Neuronal stem cell (in vitro differentiated cells): Measurements from ENCODE around the gene MASP2.

Experiments
- DNase-seq: peaks from one replicate; pipeline ENCODE4 v3.0.0-alpha.2; 2013; ENCODE audit warnings: low spot score
- H2AFZ ChIP-seq: one replicate; pipeline ENCODE4 v1.6.1; 2013; ENCODE audit warnings: mild to moderate bottlenecking, low read length, inconsistent platforms
- H2AK5ac ChIP-seq: 2 replicates; pipeline ENCODE4 v1.6.1; 2013; ENCODE audit warnings: low read depth, mild to moderate bottlenecking, inconsistent platforms, low read length, moderate library complexity, mixed read lengths
- H2BK120ac ChIP-seq: 2 replicates; pipeline ENCODE4 v1.6.1; 2013; ENCODE audit warnings: low read depth, mild to moderate bottlenecking, inconsistent platforms, low read length, moderate library complexity, mixed read lengths
- H2BK12ac ChIP-seq: one replicate; pipeline ENCODE4 v1.6.1; 2013; ENCODE audit warnings: low read length, inconsistent platforms
- H2BK15ac ChIP-seq: 2 replicates; pipeline ENCODE4 v1.6.1; 2013; ENCODE audit warnings: mild to moderate bottlenecking, low read length, inconsistent platforms, mixed read lengths
- H2BK5ac ChIP-seq: one replicate; pipeline ENCODE4 v1.6.1; 2013; ENCODE audit warnings: inconsistent platforms, mild to moderate bottlenecking, low read length, moderate library complexity
- H3K14ac ChIP-seq: one replicate; pipeline ENCODE4 v1.6.1; 2013; ENCODE audit warnings: low read length, inconsistent platforms
- H3K18ac ChIP-seq: 2 replicates; pipeline ENCODE4 v1.6.1; 2013; ENCODE audit warnings: low read length, inconsistent platforms
- H3K23ac ChIP-seq: 2 replicates; pipeline ENCODE4 v1.6.1; 2013; ENCODE audit warnings: low read depth, mild to moderate bottlenecking, mixed read lengths, low read length, inconsistent platforms; ENCODE audit not compliant: poor library complexity
- H3K27ac ChIP-seq: replicated peaks from 3 replicates; pipeline ENCODE4 v1.5.1; 2013; ENCODE audit warnings: low read length, inconsistent platforms
- H3K27me3 ChIP-seq, 3 experiments: 2 replicates each; pipeline ENCODE4 v1.6.1; 2013; ENCODE audit warnings: low read length in 3 of 3, mild to moderate bottlenecking in 2 of 3, inconsistent platforms in 1 of 3, low read depth in 1 of 3, mixed read lengths in 1 of 3, moderate library complexity in 1 of 3; ENCODE audit not compliant: control insufficient read depth in 3 of 3, insufficient read depth in 3 of 3
- H3K36me3 ChIP-seq, 2 donors: replicated peaks in 1 of 2; 2 replicates each; pipeline ENCODE4 v1.6.1; 2013; ENCODE audit warnings: low read length in 2 of 2; ENCODE audit not compliant: control insufficient read depth in 2 of 2, insufficient read depth in 2 of 2
- H3K4ac ChIP-seq: 2 replicates; pipeline ENCODE4 v1.6.1; 2013; ENCODE audit warnings: inconsistent platforms, mild to moderate bottlenecking, low read length, moderate library complexity
- H3K4me1 ChIP-seq, 2 donors: 1 replicate in 1 of 2; 2 replicates in 1 of 2; pipeline ENCODE4 v1.6.1; 2013; ENCODE audit warnings: low read length in 2 of 2, low read depth in 1 of 2; ENCODE audit not compliant: control insufficient read depth in 2 of 2, insufficient read depth in 1 of 2
- H3K4me2 ChIP-seq: one replicate; pipeline ENCODE4 v1.6.1; 2013; ENCODE audit warnings: mild to moderate bottlenecking, low read length, inconsistent platforms; ENCODE audit not compliant: insufficient read depth, poor library complexity, severe bottlenecking
- H3K4me3 ChIP-seq, 2 donors: 2 replicates each; pipeline ENCODE4 v1.5.1; 2013; ENCODE audit warnings: low read length in 2 of 2, mild to moderate bottlenecking in 2 of 2, inconsistent platforms in 1 of 2, moderate library complexity in 1 of 2
- H3K79me1 ChIP-seq: one replicate; pipeline ENCODE4 v1.6.1; 2013; ENCODE audit warnings: low read depth, mild to moderate bottlenecking, inconsistent platforms, low read length, moderate library complexity
- H3K9ac ChIP-seq: one replicate; pipeline ENCODE4 v1.6.1; 2013; ENCODE audit warnings: mild to moderate bottlenecking, low read depth, low read length, inconsistent platforms; ENCODE audit not compliant: poor library complexity
- H3K9me3 ChIP-seq, 2 donors: replicated peaks in 1 of 2; 2 replicates each; pipeline versions ENCODE3 to v1.6.1; 2013; ENCODE audit warnings: low read length in 2 of 2, mild to moderate bottlenecking in 2 of 2, inconsistent platforms in 1 of 2, low read depth in 1 of 2, mixed read lengths in 1 of 2, moderate library complexity in 1 of 2; ENCODE audit not compliant: control insufficient read depth in 2 of 2, insufficient read depth in 1 of 2
- H4K8ac ChIP-seq: one replicate; pipeline ENCODE4 v1.6.1; 2013; ENCODE audit warnings: low read depth, mild to moderate bottlenecking, inconsistent platforms, low read length, moderate library complexity
- H4K91ac ChIP-seq: one replicate; pipeline ENCODE4 v1.6.1; 2013; ENCODE audit warnings: low read length, low read depth, mild to moderate bottlenecking, inconsistent platforms; ENCODE audit not compliant: poor library complexity
- WGBS, 2 donors: extraction: QIAGEN DNeasy Blood & Tissue Kit; methylation state at CpG; one replicate each; pipeline ENCODE4 v1.1.7; 2013; ENCODE audit warnings: missing lambda C conversion rate in 2 of 2, mixed read lengths in 1 of 2; ENCODE audit not compliant: insufficient read length in 2 of 2, insufficient replicate concordance in 1 of 2; ENCODE audit errors: extremely low coverage in 2 of 2; 5-methylcytosine and 5-hydroxymethylcytosine counted together

The MASP2 gene

DNA sequence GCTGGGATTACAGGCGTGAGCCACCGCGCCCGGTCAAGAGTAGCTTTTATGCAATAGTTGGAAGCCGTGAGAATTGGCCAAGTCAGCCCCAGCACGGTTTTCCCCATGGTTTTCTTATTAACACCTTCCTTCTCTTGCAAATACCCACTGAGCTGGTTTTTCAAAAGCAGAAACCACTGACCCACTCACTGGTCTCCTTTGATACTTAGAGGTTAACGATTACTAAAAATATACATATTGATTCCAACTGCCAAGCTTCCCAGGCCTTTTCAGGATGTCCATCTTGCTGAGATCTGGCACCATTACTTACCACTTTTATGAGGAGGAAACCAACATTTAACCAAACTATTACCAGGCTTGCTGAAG lies 60.5 kb downstream of the MASP2 start:
- Histone ChIP-seq H3K27me3 (peaks cover 0 to 3% (median 0%) of the 10 kb centered on the region in 3 experiments), H2BK5ac (no peak overlapping the region), H3K79me1 (no peaks in the 10 kb centered on the region), H3K4ac (no peak overlapping the region), H4K8ac (no peak overlapping the region), H3K14ac (no peak overlapping the region), H2AFZ (no peak overlapping the region), H4K91ac (no peak overlapping the region), H2BK15ac (no peak overlapping the region), H3K18ac (no peak overlapping the region), H3K23ac (no peak overlapping the region), H2BK12ac (no peak overlapping the region), H3K4me1 (peaks cover 2 to 10% of the 10 kb centered on the region in 2 donors), H3K4me3 (no peak overlapping the region), H3K27ac (no peak overlapping the region), H3K9me3 (no peaks in the 10 kb centered on the region), H3K36me3 (no peaks in the 10 kb centered on the region), H3K9ac (no peak overlapping the region), H2AK5ac (no peak overlapping the region), H3K4me2 (no peak overlapping the region), H2BK120ac (no peak overlapping the region)
- DNase-seq = no peak
- no CpG with 5 or more reads among the region's 7 CpGs for WGBS, 2 donors

- H3K36me3 ChIP-seq = no peaks in the 10 kb centered on the region
- H3K4me3 ChIP-seq = peak overlapping the region; percentile 17 to 31
- H3K27ac ChIP-seq = peak overlapping the region; percentile 100
- H3K79me1 ChIP-seq = no peaks in the 10 kb centered on the region
- H3K27me3 ChIP-seq = no peaks in the 10 kb centered on the region
- H2AFZ ChIP-seq = peak overlapping the region; percentile 71
- no peak overlapping the region for H2BK15ac ChIP-seq
- peak; percentile 71 for DNase-seq
- H3K9ac ChIP-seq = no peak overlapping the region
- H2AK5ac ChIP-seq = peak overlapping the region; percentile 79
- H2BK120ac ChIP-seq = peak overlapping the region; percentile 96
- H4K91ac ChIP-seq = no peak overlapping the region
- H3K9me3 ChIP-seq = no peaks in the 10 kb centered on the region
- peaks cover 23 to 25% of the 10 kb centered on the region in 2 donors for H3K4me1 ChIP-seq
- peak overlapping the region; percentile 71 for H3K4me2 ChIP-seq
- peak overlapping the region; percentile 67 for H2BK12ac ChIP-seq
- no CpG with 5 or more reads among the region's 9 CpGs for WGBS, 2 donors
- H2BK5ac ChIP-seq = peak overlapping the region; percentile 99
- H4K8ac ChIP-seq = no peak overlapping the region
- no peak overlapping the region for H3K14ac ChIP-seq
- peak overlapping the region; percentile 98 for H3K18ac ChIP-seq
- H3K23ac ChIP-seq = no peak overlapping the region
- no peak overlapping the region for H3K4ac ChIP-seq
These were observed 66.0 kb downstream of the MASP2 start for GRCh38 chr1:10980841-10981727.

DNA sequence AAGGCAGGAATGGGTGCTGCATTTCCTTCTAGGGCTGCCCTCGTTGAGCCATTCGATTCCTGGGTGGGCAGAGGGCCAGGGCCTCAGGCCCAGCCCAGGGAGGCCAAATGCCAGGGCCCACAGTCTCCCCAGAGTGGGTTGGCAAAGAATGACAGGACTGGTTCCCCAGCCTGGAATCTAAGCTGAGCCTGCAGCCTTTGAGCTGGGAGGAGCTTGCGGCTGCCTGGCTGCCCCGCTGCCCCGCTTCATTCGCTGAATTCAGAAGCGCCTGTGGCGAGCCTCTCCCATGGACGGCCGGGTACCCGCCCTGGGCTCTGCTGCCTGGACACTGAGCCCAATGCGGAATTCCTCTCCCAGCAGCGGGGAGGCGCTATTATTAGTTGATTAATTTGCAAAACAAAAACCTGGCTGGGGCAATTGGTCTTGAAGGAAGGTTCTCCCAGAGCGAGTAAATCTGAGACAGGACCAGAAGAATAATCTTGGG lies 66.9 kb downstream of the MASP2 start:
- DNase-seq = peak; percentile 82
- Histone ChIP-seq H3K4ac (no peak overlapping the region), H3K4me1 (peaks cover 30 to 31% of the 10 kb centered on the region in 2 donors), H3K9me3 (no peaks in the 10 kb centered on the region), H2BK12ac (no peak overlapping the region), H2BK120ac (peak overlapping the region; percentile 96), H4K91ac (peak overlapping the region; percentile 38), H3K4me2 (peak overlapping the region; percentile 71), H3K27ac (peak overlapping the region; percentile 100), H4K8ac (no peak overlapping the region), H3K18ac (peak overlapping the region; percentile 98), H3K79me1 (no peaks in the 10 kb centered on the region), H3K9ac (peak overlapping the region; percentile 89), H3K14ac (no peak overlapping the region), H3K36me3 (no peaks in the 10 kb centered on the region), H2BK5ac (peak overlapping the region; percentile 99), H2AFZ (peak overlapping the region; percentile 71), H3K4me3 (peak overlapping the region in 1 of 2 donors; percentile 31), H3K23ac (no peak overlapping the region), H2BK15ac (peak overlapping the region; percentile 31), H3K27me3 (no peaks in the 10 kb centered on the region), H2AK5ac (peak overlapping the region; percentile 79)
- no CpG with 5 or more reads among the region's 15 CpGs for WGBS, 2 donors

- H3K23ac ChIP-seq = no peak overlapping the region
- no peaks in the 10 kb centered on the region for H3K36me3 ChIP-seq
- H3K14ac ChIP-seq = no peak overlapping the region
- H2AK5ac ChIP-seq = no peak overlapping the region
- H2BK15ac ChIP-seq = no peak overlapping the region
- H3K18ac ChIP-seq = no peak overlapping the region
- no peak overlapping the region for H4K8ac ChIP-seq
- peaks cover 30 to 31% of the 10 kb centered on the region in 2 donors for H3K4me1 ChIP-seq
- DNase-seq = peak; percentile 42
- no peak overlapping the region for H3K4ac ChIP-seq
- no peak overlapping the region for H3K4me2 ChIP-seq
- no CpG with 5 or more reads among the region's 13 CpGs for WGBS, 2 donors
- no peak overlapping the region for H2BK12ac ChIP-seq
- H3K27me3 ChIP-seq = no peaks in the 10 kb centered on the region
- no peak overlapping the region for H2BK120ac ChIP-seq
- H3K9me3 ChIP-seq = peaks cover 0 to 4% of the 10 kb centered on the region in 2 donors
- H3K9ac ChIP-seq = no peak overlapping the region
- H4K91ac ChIP-seq = no peak overlapping the region
- H3K79me1 ChIP-seq = no peaks in the 10 kb centered on the region
- no peak overlapping the region for H3K4me3 ChIP-seq
- peak overlapping the region; percentile 100 for H3K27ac ChIP-seq
- no peak overlapping the region for H2AFZ ChIP-seq
- no peak overlapping the region for H2BK5ac ChIP-seq
These were observed 67.5 kb downstream of the MASP2 start for GRCh38 chr1:10979483-10979920.
